ENCODE measurements around the gene SNF8.

SNF8 gene

DNA sequence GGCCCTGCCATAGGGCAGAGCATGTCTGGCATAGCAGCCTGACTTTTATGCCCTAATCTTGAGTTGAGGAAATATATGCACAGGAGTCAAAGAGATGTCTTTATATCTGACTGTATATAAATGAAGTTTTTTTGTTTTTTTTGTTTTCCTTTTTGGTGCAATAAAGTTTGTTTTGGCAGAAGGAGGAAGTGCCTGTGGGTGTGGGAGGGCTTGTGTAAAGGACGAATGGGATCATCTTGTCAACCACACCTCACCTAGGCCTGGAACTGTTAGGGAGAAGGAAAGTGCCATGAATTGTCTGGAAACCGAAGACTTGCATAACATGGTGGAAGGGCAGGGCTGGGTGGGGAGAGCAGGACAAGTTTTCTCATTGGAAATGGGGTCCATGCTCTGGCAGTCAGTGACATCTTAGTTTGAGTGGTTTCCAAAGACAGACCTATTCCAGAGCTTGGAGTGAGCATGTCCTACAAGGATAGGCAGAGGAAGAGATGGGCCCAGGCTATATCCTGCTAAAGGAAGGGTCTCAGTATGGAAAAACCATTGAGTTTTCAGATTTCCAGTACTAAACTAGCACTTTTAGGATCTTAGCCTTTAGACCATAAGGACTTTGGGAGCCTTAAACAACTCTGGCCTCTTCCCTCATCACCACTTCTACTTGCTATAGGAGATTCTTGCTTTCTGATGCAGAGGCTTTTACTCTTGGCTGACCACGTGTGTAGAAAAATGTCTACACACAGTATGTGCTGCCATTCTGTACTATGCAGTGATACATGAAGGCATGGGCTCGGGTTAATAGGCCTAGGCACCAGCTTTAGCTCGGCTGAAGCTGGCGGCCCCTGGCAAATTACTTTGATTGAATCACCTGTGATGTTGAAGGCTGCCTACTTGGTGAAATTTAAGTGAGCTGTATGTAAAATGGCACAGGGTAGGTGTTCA, 15.5 kb downstream of the SNF8 start:
- H3K27ac ChIP-seq (ENCODE audit: low read depth, low read length) = no peak overlapping the region
- no peaks in the 10 kb centered on the region for H3K9me3 ChIP-seq (ENCODE audit: low read length)
- no peaks in the 10 kb centered on the region for H3K27me3 ChIP-seq (ENCODE audit: control insufficient read depth in 1 of 2, insufficient read depth in 2 of 2, low read length in 2 of 2)
- H3K4me3 ChIP-seq (ENCODE audit: low read depth in 1 of 2, low read length in 2 of 2) = no peak overlapping the region
- H3K36me3 ChIP-seq (ENCODE audit: insufficient read depth, low read length) = peaks cover 86% of the 10 kb centered on the region
- no peak overlapping the region for H3K9ac ChIP-seq (ENCODE audit: low read length)
- H3K4me1 ChIP-seq (ENCODE audit: insufficient read depth, low read length) = no peaks in the 10 kb centered on the region

DNA sequence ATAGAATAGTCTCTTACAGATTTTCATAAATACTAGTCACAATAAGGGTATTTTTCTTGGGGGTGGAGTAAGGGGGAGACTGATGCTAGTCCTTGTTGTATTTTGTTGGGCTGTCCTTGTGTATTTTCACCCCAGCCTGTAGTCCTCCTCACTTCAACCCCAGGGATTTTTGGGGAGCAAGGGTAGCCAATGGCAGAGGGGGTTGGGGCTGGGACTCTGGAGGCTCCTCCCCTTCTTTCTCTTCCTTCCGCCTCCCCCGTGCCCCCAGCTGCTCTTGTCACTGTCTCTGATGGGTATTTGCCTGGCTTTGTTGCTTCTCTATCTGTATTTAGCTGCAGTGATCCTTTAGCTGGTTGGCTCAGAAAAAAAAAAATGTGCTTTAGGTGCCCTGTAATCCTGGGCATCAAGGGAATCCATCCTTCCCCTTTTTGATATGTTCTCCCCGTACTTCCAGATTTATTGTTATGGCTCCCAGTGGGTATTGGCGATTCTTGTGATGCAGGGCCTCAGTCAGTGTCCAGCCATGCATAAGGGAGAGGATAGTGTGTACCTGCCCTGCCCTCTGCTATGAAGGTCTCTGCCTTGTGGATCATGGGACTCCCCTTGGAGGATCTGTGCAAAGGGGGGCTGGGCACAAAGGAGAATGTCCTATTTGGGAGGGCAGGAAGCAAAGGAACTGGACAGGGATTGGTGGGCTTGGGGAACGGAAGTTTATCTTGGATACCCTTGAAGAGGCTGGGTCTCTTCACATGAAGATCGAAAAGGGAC, 16.5 kb downstream of the SNF8 start:
- H3K4me3 ChIP-seq (ENCODE audit: low read depth in 1 of 2, low read length in 2 of 2) = no peak overlapping the region
- H3K4me1 ChIP-seq (ENCODE audit: insufficient read depth, low read length) = no peaks in the 10 kb centered on the region
- no peak overlapping the region for H3K9ac ChIP-seq (ENCODE audit: low read length)
- no peak overlapping the region for H3K27ac ChIP-seq (ENCODE audit: low read depth, low read length)
- H3K36me3 ChIP-seq (ENCODE audit: insufficient read depth, low read length) = peaks cover 84% of the 10 kb centered on the region
- no peaks in the 10 kb centered on the region for H3K27me3 ChIP-seq (ENCODE audit: control insufficient read depth in 1 of 2, insufficient read depth in 2 of 2, low read length in 2 of 2)
- H3K9me3 ChIP-seq (ENCODE audit: low read length) = no peaks in the 10 kb centered on the region

- peaks cover 82% of the 10 kb centered on the region for H3K36me3 ChIP-seq (ENCODE audit: insufficient read depth, low read length)
- H3K27me3 ChIP-seq (ENCODE audit: control insufficient read depth in 1 of 2, insufficient read depth in 2 of 2, low read length in 2 of 2) = no peaks in the 10 kb centered on the region
Measured at GRCh38 chr17:48925991-48926342, 18.7 kb downstream of the SNF8 start.

GRCh38 chr17:48925251-48925990, 19.2 kb downstream of the SNF8 start:
- H3K36me3 ChIP-seq (ENCODE audit: insufficient read depth, low read length) = peaks cover 88% of the 10 kb centered on the region
- H3K4me3 ChIP-seq (ENCODE audit: low read depth in 1 of 2, low read length in 2 of 2) = no peak overlapping the region
- H3K27me3 ChIP-seq (ENCODE audit: control insufficient read depth in 1 of 2, insufficient read depth in 2 of 2, low read length in 2 of 2) = no peaks in the 10 kb centered on the region

More at GRCh38 chr17:48925991-48926342, 18.7 kb downstream of the SNF8 start:
- Histone ChIP-seq H3K27ac (ENCODE audit: low read depth, low read length) (no peak overlapping the region), H3K4me3 (ENCODE audit: low read depth in 1 of 2, low read length in 2 of 2) (no peak overlapping the region), H3K9ac (ENCODE audit: low read length) (no peak overlapping the region), H3K4me1 (ENCODE audit: insufficient read depth, low read length) (no peaks in the 10 kb centered on the region), H3K9me3 (ENCODE audit: low read length) (no peaks in the 10 kb centered on the region)

GRCh38 chr17:48915459-48916282, 29.0 kb downstream of the SNF8 start:
- Histone ChIP-seq H3K9me3 (ENCODE audit: low read length) (no peaks in the 10 kb centered on the region), H3K27me3 (ENCODE audit: control insufficient read depth in 1 of 2, insufficient read depth in 2 of 2, low read length in 2 of 2) (no peaks in the 10 kb centered on the region), H3K9ac (ENCODE audit: low read length) (no peak overlapping the region), H3K4me1 (ENCODE audit: insufficient read depth, low read length) (peaks cover 19% of the 10 kb centered on the region), H3K27ac (ENCODE audit: low read depth, low read length) (no peak overlapping the region), H3K4me3 (ENCODE audit: low read depth in 1 of 2, low read length in 2 of 2) (no peak overlapping the region), H3K36me3 (ENCODE audit: insufficient read depth, low read length) (peaks cover 42% of the 10 kb centered on the region)

More at GRCh38 chr17:48925251-48925990, 19.2 kb downstream of the SNF8 start:
- H3K27ac ChIP-seq (ENCODE audit: low read depth, low read length) = no peak overlapping the region
- no peaks in the 10 kb centered on the region for H3K4me1 ChIP-seq (ENCODE audit: insufficient read depth, low read length)
- H3K9me3 ChIP-seq (ENCODE audit: low read length) = no peaks in the 10 kb centered on the region
- H3K9ac ChIP-seq (ENCODE audit: low read length) = no peak overlapping the region

- Histone ChIP-seq H3K4me3 (ENCODE audit: low read depth in 1 of 2, low read length in 2 of 2) (no peak overlapping the region), H3K4me1 (ENCODE audit: insufficient read depth, low read length) (peaks cover 39% of the 10 kb centered on the region), H3K9ac (ENCODE audit: low read length) (no peak overlapping the region), H3K27ac (ENCODE audit: low read depth, low read length) (no peak overlapping the region), H3K9me3 (ENCODE audit: low read length) (no peaks in the 10 kb centered on the region), H3K36me3 (ENCODE audit: insufficient read depth, low read length) (peaks cover 36% of the 10 kb centered on the region), H3K27me3 (ENCODE audit: control insufficient read depth in 1 of 2, insufficient read depth in 2 of 2, low read length in 2 of 2) (no peaks in the 10 kb centered on the region)
Measured at GRCh38 chr17:48912476-48912875, 32.2 kb downstream of the SNF8 start.

- Histone ChIP-seq H3K9ac (ENCODE audit: low read length) (no peak overlapping the region), H3K27me3 (ENCODE audit: control insufficient read depth in 1 of 2, insufficient read depth in 2 of 2, low read length in 2 of 2) (no peaks in the 10 kb centered on the region), H3K27ac (ENCODE audit: low read depth, low read length) (no peak overlapping the region), H3K4me3 (ENCODE audit: low read depth in 1 of 2, low read length in 2 of 2) (no peak overlapping the region), H3K36me3 (ENCODE audit: insufficient read depth, low read length) (peaks cover 36% of the 10 kb centered on the region), H3K4me1 (ENCODE audit: insufficient read depth, low read length) (peaks cover 35% of the 10 kb centered on the region), H3K9me3 (ENCODE audit: low read length) (no peaks in the 10 kb centered on the region)
Measured at GRCh38 chr17:48910370-48910769, 34.3 kb downstream of the SNF8 start.

DNA sequence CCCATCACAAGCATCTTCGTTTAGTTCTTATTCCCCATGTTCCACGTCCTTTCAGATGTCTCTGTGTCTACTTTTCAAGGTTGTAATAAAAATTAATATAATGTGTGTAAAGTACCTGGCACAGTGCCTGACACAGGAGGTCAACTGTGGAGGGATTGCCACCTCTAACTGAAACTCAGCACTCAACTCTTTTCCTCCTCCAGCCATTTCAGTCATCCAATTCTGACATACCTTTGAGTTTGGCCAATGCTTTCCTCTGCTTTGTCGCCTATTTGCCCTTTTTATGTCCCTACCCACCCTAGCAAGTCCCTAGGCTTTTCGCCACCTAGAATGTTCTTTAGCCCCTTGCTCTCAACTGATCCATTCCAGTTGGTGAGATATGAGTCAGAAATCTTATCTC, 34.9 kb downstream of the SNF8 start:
- H3K9me3 ChIP-seq (ENCODE audit: low read length) = no peaks in the 10 kb centered on the region
- no peaks in the 10 kb centered on the region for H3K27me3 ChIP-seq (ENCODE audit: control insufficient read depth in 1 of 2, insufficient read depth in 2 of 2, low read length in 2 of 2)
- H3K4me1 ChIP-seq (ENCODE audit: insufficient read depth, low read length) = peaks cover 34% of the 10 kb centered on the region
- H3K36me3 ChIP-seq (ENCODE audit: insufficient read depth, low read length) = peaks cover 36% of the 10 kb centered on the region
- peak overlapping the region in 1 of 2 donors; percentile 82 for H3K4me3 ChIP-seq (ENCODE audit: low read depth in 1 of 2, low read length in 2 of 2)
- no peak overlapping the region for H3K27ac ChIP-seq (ENCODE audit: low read depth, low read length)
- H3K9ac ChIP-seq (ENCODE audit: low read length) = peak overlapping the region; percentile 53

GRCh38 chr17:48908853-48909394, 35.7 kb downstream of the SNF8 start:
- H3K4me3 ChIP-seq (ENCODE audit: low read depth in 1 of 2, low read length in 2 of 2) = peak overlapping the region; percentile 82 to 83
- H3K36me3 ChIP-seq (ENCODE audit: insufficient read depth, low read length) = peaks cover 31% of the 10 kb centered on the region
- no peaks in the 10 kb centered on the region for H3K9me3 ChIP-seq (ENCODE audit: low read length)
- peaks cover 34% of the 10 kb centered on the region for H3K4me1 ChIP-seq (ENCODE audit: insufficient read depth, low read length)
- H3K9ac ChIP-seq (ENCODE audit: low read length) = peak overlapping the region; percentile 53
- H3K27me3 ChIP-seq (ENCODE audit: control insufficient read depth in 1 of 2, insufficient read depth in 2 of 2, low read length in 2 of 2) = no peaks in the 10 kb centered on the region
- peak overlapping the region; percentile 95 for H3K27ac ChIP-seq (ENCODE audit: low read depth, low read length)

DNA sequence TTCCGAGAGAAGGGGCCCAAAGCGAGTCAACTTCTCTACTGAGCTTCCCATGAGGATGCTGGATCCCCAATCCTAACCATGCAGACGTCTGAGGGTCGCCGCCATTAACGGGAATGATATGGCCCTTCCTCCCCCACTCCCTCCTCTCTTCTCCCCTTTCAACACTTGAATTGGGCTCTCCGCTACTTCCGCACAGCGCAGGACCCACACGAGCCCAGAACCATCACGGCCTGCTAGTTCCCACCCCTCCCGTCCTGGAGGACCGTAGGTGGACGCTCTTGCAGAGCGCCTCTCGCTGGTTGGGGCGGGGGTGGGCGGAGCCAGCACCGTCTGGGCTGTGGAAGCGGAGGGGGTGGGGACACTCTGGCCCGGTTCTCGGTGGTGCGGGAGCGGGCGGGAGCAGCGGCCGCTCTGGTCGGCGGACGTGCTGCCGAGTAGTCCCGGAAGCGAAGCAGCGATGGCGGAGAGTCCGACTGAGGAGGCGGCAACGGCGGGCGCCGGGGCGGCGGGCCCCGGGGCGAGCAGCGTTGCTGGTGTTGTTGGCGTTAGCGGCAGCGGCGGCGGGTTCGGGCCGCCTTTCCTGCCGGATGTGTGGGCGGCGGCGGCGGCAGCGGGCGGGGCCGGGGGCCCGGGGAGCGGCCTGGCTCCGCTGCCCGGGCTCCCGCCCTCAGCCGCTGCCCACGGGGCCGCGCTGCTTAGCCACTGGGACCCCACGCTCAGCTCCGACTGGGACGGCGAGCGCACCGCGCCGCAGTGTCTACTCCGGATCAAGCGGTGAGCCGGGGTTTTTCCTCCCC, 36.4 kb downstream of the SNF8 start, which contains the start of gene UBE2Z:
UBE2Z (plus strand) TSS at position 361 of the 797 bp plus-strand sequence; CDS start at position 458, 97 bp downstream.
- no peaks in the 10 kb centered on the region for H3K27me3 ChIP-seq (ENCODE audit: control insufficient read depth in 1 of 2, insufficient read depth in 2 of 2, low read length in 2 of 2)
- H3K4me1 ChIP-seq (ENCODE audit: insufficient read depth, low read length) = peaks cover 34% of the 10 kb centered on the region
- H3K9me3 ChIP-seq (ENCODE audit: low read length) = no peaks in the 10 kb centered on the region
- peak within 1 kb of the TSS; percentile 56 for H3K9ac ChIP-seq (ENCODE audit: low read length)
- peaks cover 26% of the 10 kb centered on the region for H3K36me3 ChIP-seq (ENCODE audit: insufficient read depth, low read length)
- H3K27ac ChIP-seq (ENCODE audit: low read depth, low read length) = peak within 1 kb of the TSS; percentile 95
- peak within 1 kb of the TSS; percentile 82 to 83 for H3K4me3 ChIP-seq (ENCODE audit: low read depth in 1 of 2, low read length in 2 of 2)
